Lower lobe of right lung (tissue), 2 donors: ENCODE data around the gene MTMR3. TPM values are rescaled to one million over a fixed set of nuclear protein-coding genes. Genes with fewer than 3 reads are reported as not detected.

ENCODE experiments used
- ATAC-seq, 2 donors: fragments of 200-7000 bp; cut with Tn5 transposase; one replicate each; pipeline ENCODE4 v1.9.1; 2020 to 2022; ENCODE audit warnings: mild to moderate bottlenecking in 2 of 2, moderate library complexity in 2 of 2
- DNase-seq: peaks from one replicate; pipeline ENCODE4 v3.0.0-alpha.2; 2020
- H3K27ac ChIP-seq: fragments of 200-600 bp; one replicate; pipeline ENCODE4 v1.8.0; 2022
- H3K27me3 ChIP-seq: fragments of 200-600 bp; one replicate; pipeline ENCODE4 v1.8.0; 2022; ENCODE audit warnings: low read depth
- H3K36me3 ChIP-seq: fragments of 200-600 bp; one replicate; pipeline ENCODE4 v1.8.0; 2022; ENCODE audit warnings: mild to moderate bottlenecking
- H3K4me1 ChIP-seq: fragments of 200-600 bp; one replicate; pipeline ENCODE4 v1.8.0; 2022
- H3K4me3 ChIP-seq: fragments of 200-600 bp; one replicate; pipeline ENCODE4 v1.8.0; 2022; ENCODE audit warnings: mild to moderate bottlenecking
- H3K9me3 ChIP-seq: fragments of 200-600 bp; one replicate; pipeline ENCODE4 v1.8.0; 2022
- intact Hi-C: fragments of 100-400 bp; cut with DNase I; formaldehyde crosslinking; loops from one replicate; pipeline ENCODE4 v1.11.0; 2022
- total RNA-seq: library from RNA; stranded (reverse); fragmentation: NEBNext Ultra II Directional; extraction: Animal tissue kit (Norgen Biotek cat#: 25700); gene quantifications from one replicate; pipeline ENCODE4 v1.2.1, GENCODE V29; 2021
- TF ChIP-seq, protein P1 (sequence below): fragments of 200-600 bp; IDR thresholded peaks from one replicate; pipeline ENCODE4 v1.8.0; 2022; ENCODE audit warnings: antibody characterized with exemption, mild to moderate bottlenecking
- donor health status: DM: no; HTN: yes; CAD: no; lungs with severe emphysema.

Gene MTMR3
- total RNA-seq, 1 donor from 2014 or later, result 58.9 TPM

- TF ChIP-seq, protein P1, sequence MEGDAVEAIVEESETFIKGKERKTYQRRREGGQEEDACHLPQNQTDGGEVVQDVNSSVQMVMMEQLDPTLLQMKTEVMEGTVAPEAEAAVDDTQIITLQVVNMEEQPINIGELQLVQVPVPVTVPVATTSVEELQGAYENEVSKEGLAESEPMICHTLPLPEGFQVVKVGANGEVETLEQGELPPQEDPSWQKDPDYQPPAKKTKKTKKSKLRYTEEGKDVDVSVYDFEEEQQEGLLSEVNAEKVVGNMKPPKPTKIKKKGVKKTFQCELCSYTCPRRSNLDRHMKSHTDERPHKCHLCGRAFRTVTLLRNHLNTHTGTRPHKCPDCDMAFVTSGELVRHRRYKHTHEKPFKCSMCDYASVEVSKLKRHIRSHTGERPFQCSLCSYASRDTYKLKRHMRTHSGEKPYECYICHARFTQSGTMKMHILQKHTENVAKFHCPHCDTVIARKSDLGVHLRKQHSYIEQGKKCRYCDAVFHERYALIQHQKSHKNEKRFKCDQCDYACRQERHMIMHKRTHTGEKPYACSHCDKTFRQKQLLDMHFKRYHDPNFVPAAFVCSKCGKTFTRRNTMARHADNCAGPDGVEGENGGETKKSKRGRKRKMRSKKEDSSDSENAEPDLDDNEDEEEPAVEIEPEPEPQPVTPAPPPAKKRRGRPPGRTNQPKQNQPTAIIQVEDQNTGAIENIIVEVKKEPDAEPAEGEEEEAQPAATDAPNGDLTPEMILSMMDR, result no peak
- intact Hi-C loops, result no loop called here
- ATAC-seq, result peak in 1 of 2 donors; percentile 44
- Histone ChIP-seq H3K27ac (no peak overlapping the region), H3K27me3 (no peaks in the 10 kb centered on the region), H3K36me3 (no peaks in the 10 kb centered on the region), H3K4me1 (peaks cover 67% of the 10 kb centered on the region), H3K4me3 (no peak overlapping the region), H3K9me3 (no peaks in the 10 kb centered on the region)
- DNase-seq, result no peak
Observed at GRCh38 chr22:29917052-29917902, 34.3 kb downstream of the MTMR3 start.

DNA sequence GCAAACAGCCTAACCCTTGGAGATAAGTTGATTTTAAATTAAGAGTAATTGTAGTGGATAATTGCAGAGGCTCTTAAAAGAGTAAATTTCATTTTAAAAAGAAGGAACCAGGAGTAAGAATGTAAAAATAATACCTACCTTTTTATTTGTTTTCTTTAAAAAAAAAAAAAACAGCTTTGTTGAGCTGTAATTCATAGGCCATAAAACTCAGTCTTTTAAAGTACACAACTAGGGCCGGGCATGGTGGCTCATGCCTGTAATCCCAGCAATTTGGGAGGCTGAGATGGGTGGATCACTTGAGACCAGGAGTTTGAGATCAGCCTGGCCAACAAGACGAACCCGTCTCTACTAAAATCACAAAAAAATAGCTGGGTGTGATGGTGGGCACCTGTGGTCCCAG lies 42.4 kb downstream of the MTMR3 start:
- Histone ChIP-seq H3K36me3 (no peaks in the 10 kb centered on the region), H3K9me3 (no peaks in the 10 kb centered on the region), H3K4me3 (no peak overlapping the region), H3K27ac (no peak overlapping the region), H3K4me1 (peaks cover 10% of the 10 kb centered on the region), H3K27me3 (no peaks in the 10 kb centered on the region)
- no peak for DNase-seq
- TF ChIP-seq, protein P1, result no peak
- ATAC-seq, result no peak
- intact Hi-C loops, result no loop called here

DNA sequence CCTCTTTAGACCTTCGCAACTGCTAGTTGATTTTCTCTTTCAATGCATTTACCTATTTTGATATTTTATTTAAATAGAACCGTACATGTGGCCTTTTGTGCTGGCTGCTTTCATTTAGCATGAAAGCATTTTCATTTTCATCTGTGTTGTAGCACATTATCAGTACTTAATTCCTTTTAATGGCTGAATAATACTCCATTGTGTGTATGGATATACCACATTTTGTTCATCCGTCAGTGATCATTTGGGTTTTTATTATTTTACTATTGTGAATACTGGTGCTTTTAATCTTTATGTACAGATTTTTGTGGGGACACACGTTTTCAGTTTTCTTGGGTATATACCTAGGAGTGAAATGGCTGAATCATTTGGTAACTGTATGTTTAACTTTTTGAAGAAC lies 43.1 kb downstream of the MTMR3 start:
- no peak overlapping the region for H3K4me3 ChIP-seq
- H3K9me3 ChIP-seq, result no peaks in the 10 kb centered on the region
- TF ChIP-seq, protein P1, result no peak
- DNase-seq (no peak), ATAC-seq (no peak)
- no peak overlapping the region for H3K27ac ChIP-seq
- peaks cover 8% of the 10 kb centered on the region for H3K4me1 ChIP-seq
- H3K27me3 ChIP-seq, result no peaks in the 10 kb centered on the region
- intact Hi-C loops, result no loop called here
- H3K36me3 ChIP-seq, result no peaks in the 10 kb centered on the region

- intact Hi-C loops, result no loop called here
- DNase-seq (no peak), ATAC-seq (no peak)
- H3K36me3 ChIP-seq, result no peaks in the 10 kb centered on the region
- H3K27ac ChIP-seq, result no peak overlapping the region
- no peak overlapping the region for H3K4me3 ChIP-seq
- H3K27me3 ChIP-seq, result no peaks in the 10 kb centered on the region
- TF ChIP-seq, protein P1, result no peak
- H3K9me3 ChIP-seq, result no peaks in the 10 kb centered on the region
- peaks cover 12% of the 10 kb centered on the region for H3K4me1 ChIP-seq
Observed at GRCh38 chr22:29932136-29932535, 49.2 kb downstream of the MTMR3 start.

DNA sequence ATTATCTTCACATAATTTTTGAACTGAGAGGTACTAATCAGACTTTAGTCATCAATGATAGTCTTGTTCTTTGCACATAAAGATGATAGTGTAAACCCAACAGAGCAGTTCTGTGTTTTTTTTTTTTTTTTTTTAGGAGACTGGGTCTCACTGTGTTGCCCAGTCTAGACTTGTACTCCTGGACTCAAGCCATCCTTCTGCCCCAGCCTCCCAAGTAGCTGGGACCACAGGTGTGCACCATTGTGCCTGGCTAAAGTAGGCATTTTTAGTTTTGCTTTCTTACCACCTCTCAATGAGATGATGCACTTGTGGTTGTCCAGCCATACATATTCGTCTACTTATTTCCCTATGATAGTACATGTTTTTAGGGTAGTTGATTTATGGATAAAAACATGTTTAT lies 50.6 kb downstream of the MTMR3 start:
- intact Hi-C loops, result no loop called here
- peaks cover 12% of the 10 kb centered on the region for H3K4me1 ChIP-seq
- no peaks in the 10 kb centered on the region for H3K36me3 ChIP-seq
- H3K9me3 ChIP-seq, result no peaks in the 10 kb centered on the region
- TF ChIP-seq, protein P1, result no peak
- no peaks in the 10 kb centered on the region for H3K27me3 ChIP-seq
- DNase-seq, result no peak
- ATAC-seq, result no peak
- H3K4me3 ChIP-seq, result no peak overlapping the region
- H3K27ac ChIP-seq, result no peak overlapping the region
